GM21526 (cell line): ENCODE results near the gene VWC2.
"Not testable (repeated sequence)": the region's sequence is repeated elsewhere in the genome, so short reads cannot be mapped to it uniquely, and the experiment has no call there.

ENCODE experiments used
- ATAC-seq: cut with Tn5 transposase; IDR thresholded peaks from one replicate; pipeline ENCODE4 v1.9.1; 2021; ENCODE audit warnings: moderate library complexity; ENCODE audit not compliant: unreplicated experiment, low FRiP score

VWC2 gene

GRCh38 chr7:49848211-49848841 is 74.9 kb downstream of the VWC2 start:
- no peak for ATAC-seq

GRCh38 chr7:49850921-49851613 is 77.6 kb downstream of the VWC2 start:
- no peak for ATAC-seq

- ATAC-seq, result not testable (repeated sequence)
Observed at GRCh38 chr7:49851614-49851934, 78.1 kb downstream of the VWC2 start.

DNA sequence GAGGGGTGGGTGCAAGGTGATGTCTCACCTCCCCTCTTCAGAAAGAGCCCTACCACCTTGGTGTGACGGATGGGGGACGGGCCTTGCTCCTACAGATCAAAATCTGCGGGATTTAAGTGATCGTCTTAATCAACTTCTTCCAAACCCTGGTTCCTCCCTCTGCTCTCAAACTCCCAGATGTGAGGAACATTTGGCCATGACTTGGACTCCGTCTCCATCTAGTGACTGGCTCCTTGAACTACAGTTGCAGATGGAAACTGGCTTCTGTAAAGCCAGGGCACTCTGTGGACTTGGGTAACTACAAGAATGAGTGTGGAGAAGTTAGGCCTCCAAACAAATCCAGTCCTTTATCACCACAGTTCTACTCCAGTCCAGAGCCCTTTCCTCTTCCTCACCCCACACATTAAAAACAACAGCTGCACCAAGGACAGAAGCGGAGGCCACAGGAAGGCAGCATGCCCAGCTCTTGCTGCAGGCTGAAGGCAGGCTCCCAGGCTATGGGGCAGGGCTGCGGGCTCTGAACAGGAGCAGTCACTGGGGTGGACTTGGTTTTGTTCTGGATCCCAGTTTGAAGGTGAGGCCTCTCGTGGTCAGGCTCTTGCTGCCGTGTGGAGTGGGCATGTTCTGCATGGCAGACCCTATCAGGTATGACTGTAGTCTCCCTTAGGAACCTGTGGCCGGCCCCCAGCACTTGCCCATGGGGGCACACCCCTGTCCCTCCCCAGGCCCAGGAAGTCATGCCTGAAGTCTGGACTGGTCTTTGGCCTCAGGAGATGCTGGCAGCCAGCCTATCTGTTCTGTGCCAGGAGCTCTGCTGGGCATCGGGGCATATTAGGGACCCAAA is 79.4 kb downstream of the VWC2 start:
- peak; percentile 81 for ATAC-seq

- no peak for ATAC-seq
Observed at GRCh38 chr7:49855281-49855980, 82.0 kb downstream of the VWC2 start.

DNA sequence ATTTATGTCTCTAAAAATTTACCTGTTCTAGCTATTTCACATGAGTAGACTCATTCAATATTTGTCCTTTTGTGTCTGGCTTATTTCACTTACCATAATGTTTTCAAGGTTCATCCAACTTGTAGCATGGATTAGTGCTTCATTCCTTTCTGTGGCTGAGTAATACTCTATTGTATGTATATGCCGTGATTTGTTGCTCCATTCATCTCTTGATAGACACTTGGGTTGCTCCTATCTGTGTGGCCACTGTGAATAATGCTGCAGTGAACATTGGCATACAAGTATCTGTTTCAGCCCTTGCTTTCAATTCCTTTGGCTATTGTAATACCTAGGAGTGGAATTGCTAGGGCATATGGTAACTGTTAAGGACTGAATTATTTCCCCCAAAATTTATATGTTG is 86.9 kb downstream of the VWC2 start:
- ATAC-seq, result no peak

GRCh38 chr7:49866076-49866735 is 92.8 kb downstream of the VWC2 start:
- no peak for ATAC-seq

DNA sequence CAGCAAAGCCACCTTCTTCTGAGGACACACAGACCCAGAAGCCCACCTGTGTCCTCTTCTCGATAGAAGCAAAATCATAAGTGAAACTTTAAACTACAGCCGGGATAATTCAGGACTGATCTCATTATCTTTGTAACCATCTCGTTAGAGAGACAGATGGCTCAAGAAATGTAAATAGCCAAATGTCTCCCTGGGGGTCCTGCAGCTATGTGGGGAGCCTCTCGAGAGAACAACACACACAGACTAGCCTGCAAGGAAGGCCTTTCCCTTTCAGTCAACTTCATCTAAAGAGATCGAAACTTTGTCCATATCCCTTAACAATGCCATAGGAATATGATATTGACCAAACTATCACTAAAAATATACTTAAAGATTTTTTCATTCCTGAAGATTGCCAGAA is 93.5 kb downstream of the VWC2 start:
- ATAC-seq, result no peak

DNA sequence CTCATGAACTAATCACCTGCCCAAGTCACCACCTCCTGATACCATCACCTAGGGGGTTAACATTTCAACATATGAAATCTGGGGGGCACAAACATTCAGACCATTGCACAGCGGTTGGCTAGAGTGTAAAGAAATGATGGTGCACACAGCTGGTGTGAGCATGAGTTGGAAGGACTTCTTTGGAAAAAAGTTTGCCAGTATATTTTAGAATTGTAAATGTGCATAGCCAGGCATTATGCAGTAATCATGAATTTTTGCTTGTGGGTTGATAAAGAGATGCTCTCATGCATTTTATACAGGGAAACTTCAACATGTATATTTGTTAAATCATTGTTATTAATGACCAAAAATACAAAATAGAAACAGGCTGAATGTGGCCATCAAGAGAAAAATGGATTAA is 100.0 kb downstream of the VWC2 start:
- ATAC-seq, result no peak

DNA sequence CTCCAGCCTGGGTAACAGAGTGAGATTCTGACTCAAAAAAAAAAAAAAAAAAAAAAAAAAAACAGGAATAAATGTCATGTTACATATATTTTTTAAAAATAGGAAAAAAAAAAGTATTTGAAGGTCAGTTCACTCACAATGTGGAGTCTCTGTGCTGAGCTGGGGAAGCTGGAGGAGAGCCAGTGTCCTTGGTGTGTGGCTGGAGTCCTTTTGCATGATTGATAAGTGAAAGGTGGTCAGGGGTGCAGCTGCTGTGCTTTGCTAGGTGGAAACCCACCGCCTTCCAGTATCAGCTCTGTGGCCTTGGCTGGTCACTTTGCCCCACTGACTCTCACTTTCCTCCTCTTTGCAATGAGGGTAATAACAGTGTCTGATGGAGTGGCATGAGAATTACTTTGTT is 101.9 kb downstream of the VWC2 start:
- ATAC-seq, result no peak

DNA sequence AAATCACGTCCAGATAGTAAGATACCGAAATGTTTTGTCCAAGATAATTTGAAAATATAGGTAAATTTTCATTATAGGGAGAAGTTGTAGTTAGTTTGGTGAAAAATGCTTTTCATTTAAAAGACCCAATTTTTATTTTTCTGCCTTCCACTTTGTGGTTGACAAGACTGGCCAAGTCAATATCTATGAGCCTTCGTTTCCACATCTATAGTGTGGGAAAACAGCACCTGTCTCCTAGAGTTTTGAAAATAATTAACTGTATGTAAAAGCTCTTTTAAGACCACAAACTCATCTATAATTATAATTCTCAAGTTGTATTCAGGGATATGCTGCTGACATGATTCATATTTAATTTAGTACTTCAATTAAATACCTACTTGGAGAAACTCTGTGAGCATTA is 102.8 kb downstream of the VWC2 start:
- ATAC-seq, result no peak

GRCh38 chr7:49878089-49878488 is 104.7 kb downstream of the VWC2 start:
- no peak for ATAC-seq

DNA sequence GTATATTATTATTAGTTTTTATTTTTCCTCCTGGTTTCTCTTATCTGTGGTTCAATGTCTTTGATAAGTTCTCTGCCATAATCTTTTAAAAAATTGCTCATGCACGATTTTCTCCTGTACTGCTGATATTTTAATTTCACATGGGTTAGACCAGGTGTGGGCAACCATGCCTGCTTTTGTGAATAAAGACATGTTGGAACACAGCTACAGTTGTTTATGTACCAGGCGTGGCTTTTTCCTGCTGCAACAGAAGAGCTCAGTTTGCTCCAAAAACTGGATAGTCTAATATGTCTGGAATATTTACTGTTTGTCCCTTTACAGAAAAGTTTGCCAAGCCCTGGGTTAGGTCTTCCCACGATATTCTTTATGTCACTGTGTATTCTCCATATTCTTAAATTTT is 105.2 kb downstream of the VWC2 start:
- no peak for ATAC-seq

DNA sequence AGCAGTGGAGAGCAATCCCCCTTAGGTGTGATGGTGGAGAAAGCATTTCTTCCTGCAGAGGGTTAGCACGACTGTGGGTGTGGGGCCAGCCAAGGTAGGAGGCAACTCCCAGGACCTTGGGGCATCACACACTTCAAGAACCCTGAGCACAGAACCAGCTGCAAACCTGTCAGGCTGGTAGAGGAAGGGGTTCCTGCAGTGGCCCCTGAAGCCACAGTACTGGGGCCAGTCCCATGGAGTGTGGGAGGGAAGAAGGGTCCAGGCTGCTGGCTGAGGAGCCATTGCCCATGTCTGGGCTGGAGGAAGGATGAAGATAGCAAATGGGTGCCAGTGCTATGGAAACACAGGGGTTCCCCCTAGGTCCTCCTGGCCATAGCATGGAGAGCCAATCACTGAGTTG is 110.5 kb downstream of the VWC2 start:
- no peak for ATAC-seq

DNA sequence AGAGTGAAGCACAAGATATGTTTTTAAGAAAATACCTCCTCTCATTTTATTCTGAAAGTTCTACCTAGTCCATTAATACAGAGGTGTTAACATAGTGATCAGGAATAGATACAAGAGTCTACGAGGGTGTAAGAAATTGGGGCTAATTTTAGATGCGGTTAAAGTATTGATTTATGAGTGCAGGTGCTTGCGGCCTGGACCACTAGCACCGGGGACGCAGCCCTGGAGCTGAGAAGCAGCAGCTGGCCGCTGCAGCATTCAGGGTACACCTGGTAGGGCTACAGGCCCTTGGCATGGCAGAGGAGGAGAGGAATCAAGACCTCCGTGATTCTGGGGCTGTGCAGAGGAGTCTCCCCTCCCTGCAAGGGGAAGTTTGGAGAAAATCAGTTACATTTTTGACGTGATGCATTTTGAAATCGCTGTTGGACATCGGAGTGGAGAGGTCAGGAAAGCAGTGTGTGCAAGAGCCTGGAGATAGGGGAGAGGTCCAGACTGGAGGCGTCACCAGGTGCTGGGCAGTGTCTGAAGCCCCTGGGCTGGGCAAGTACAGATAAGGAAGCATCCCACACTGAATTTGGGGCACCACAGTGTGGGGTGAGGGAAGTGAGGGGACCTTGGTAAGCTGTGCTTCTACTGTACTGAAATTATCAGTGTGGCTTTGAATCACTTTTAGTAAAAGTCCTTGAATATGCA is 112.3 kb downstream of the VWC2 start:
- ATAC-seq, result peak; percentile 84

- no peak for ATAC-seq
Observed at GRCh38 chr7:49892481-49892880, 119.0 kb downstream of the VWC2 start.

- ATAC-seq, result no peak
Observed at GRCh38 chr7:49893131-49893530, 119.7 kb downstream of the VWC2 start.

- ATAC-seq, result no peak
Observed at GRCh38 chr7:49894543-49894942, 121.1 kb downstream of the VWC2 start.

GRCh38 chr7:49911909-49912308 is 138.5 kb downstream of the VWC2 start:
- no peak for ATAC-seq

DNA sequence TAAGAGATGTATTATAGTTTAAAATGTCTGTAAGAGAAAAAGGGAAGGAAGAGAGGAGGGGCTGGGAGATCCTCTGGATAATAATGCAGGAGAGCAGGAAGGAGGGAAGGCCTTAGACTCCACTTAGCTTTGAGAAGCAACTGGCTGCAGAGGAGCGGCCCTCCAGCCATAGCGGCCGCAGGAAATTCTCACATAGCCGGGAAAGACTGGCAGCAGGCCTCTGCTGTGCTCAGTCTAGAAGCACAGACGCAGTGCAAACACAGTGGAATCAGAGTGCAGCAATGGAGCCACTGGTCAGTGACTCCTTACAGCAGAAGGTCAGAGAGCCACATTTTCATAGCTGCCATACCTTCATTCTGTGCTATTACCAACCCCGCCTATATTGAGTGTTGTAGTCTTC is 153.3 kb downstream of the VWC2 start:
- no peak for ATAC-seq
